Heart right ventricle (tissue), 16 donors: ENCODE results near the gene PRDM16. TPM values are rescaled to one million over a fixed set of nuclear protein-coding genes. Genes with fewer than 3 reads are reported as not detected.
A peak's percentile ranks its signal among the peaks of the same experiment; 100 is the strongest.

ENCODE experiments used
- ATAC-seq, 8 donors: fragments of 200-7000 bp; cut with Tn5 transposase; one replicate each; pipeline ENCODE4 v1.9.1; 2020; ENCODE audit warnings: mild to moderate bottlenecking in 8 of 8, moderate library complexity in 8 of 8, moderate number of reproducible peaks in 1 of 8
- DNase-seq, 2 donors: peaks; one replicate each; pipeline ENCODE4 v3.0.0-alpha.2; 2020
- H3K27ac ChIP-seq, 10 donors: fragments of 200-600 bp; sonication (generic) in 2 of 10; one replicate each; pipeline versions ENCODE4 v1.5.0 to v1.8.0; 2020 to 2022; ENCODE audit warnings: mild to moderate bottlenecking in 3 of 10
- H3K27me3 ChIP-seq, 7 donors: fragments of 200-600 bp; one replicate each; pipeline ENCODE4 v1.8.0; 2021 to 2022; ENCODE audit warnings: mild to moderate bottlenecking in 2 of 7
- H3K36me3 ChIP-seq, 9 donors: fragments of 200-600 bp; sonication (generic) in 1 of 9; one replicate each; pipeline versions ENCODE4 v1.5.0 to v1.8.0; 2020 to 2022; ENCODE audit warnings: mild to moderate bottlenecking in 2 of 9
- H3K4me1 ChIP-seq, 9 donors: fragments of 200-600 bp; sonication (generic) in 1 of 9; one replicate each; pipeline versions ENCODE4 v1.5.0 to v1.8.0; 2020 to 2022; ENCODE audit warnings: mild to moderate bottlenecking in 4 of 9
- H3K4me3 ChIP-seq, 10 donors: fragments of 200-600 bp; sonication (generic) in 2 of 10; one replicate each; pipeline versions ENCODE4 v1.5.0 to v1.8.0; 2020 to 2022; ENCODE audit warnings: mild to moderate bottlenecking in 7 of 10, moderate library complexity in 2 of 10
- H3K9me3 ChIP-seq, 11 donors: fragments of 200-600 bp in 10 of 11; sonication (generic) in 2 of 11; one replicate each; pipeline versions ENCODE4 v1.5.0 to v1.8.0; 2013 to 2022; ENCODE audit warnings: mild to moderate bottlenecking in 2 of 11, control low read depth in 1 of 11, moderate library complexity in 1 of 11
- WGBS, 2 donors: extraction: QIAGEN DNeasy Blood & Tissue Kit; methylation state at CpG; one replicate each; pipeline ENCODE4 v1.1.7; 2013; ENCODE audit warnings: inconsistent platforms in 1 of 2; 5-methylcytosine and 5-hydroxymethylcytosine counted together
- intact Hi-C, 10 donors: fragments of 100-400 bp; cut with DNase I; formaldehyde crosslinking; loops; one replicate each; pipeline versions ENCODE4 v1.11.1 to v1.14.2; 2022
- polyA plus RNA-seq, 2 donors: library from polyadenylated mRNA; stranded (reverse); fragments of 200-250 nt; gene quantifications; one replicate each; pipeline ENCODE4 v1.2.3, GENCODE V29; 2013
- total RNA-seq, 10 donors: library from RNA; stranded (reverse); fragmentation: NEBNext Ultra II Directional in 3 of 10; extraction: Animal tissue kit (Norgen Biotek cat#: 25700) in 3 of 10; gene quantifications; one replicate each; pipeline versions ENCODE4 v1.2.1 to v1.2.4, GENCODE V29; 2021 to 2023
- TF ChIP-seq, protein P1 (sequence below), 9 donors: fragments of 200-600 bp; sonication (generic) in 2 of 9; IDR thresholded peaks; one replicate each; pipeline versions ENCODE4 v1.5.0 to v1.8.0; 2021 to 2022; ENCODE audit warnings: antibody characterized with exemption in 9 of 9, mild to moderate bottlenecking in 5 of 9, moderate library complexity in 1 of 9
- donor health status: Arrhythmogenic right ventricular cardiomyopathy.
- donor health status: ischemic (EF 13 %, LVEDD 7.1; RV severe dilation, severe dysfunction).
- donor health status: healthy with polysubstance abuse.
- donor health status: DM: no; HTN: yes; CAD: no.
- donor health status: DM: no; HTN: no; CAD: no.
- donor health status: ischemic (EF 25% LVEDD 6.9; RV normal size, moderate dysfunction).
- donor health status: ischemic (EF 25% LVEDD 5.7; RV mildly dilated, moderate dysfunction).
- donor health status: healthy.
- donor health status: DM: yes; HTN: yes; CAD: no.
- donor health status: Ischemic cardiomyopathy.
- donor health status: ischemic (EF 35%, LVEDD 5.7; RV mildly dilated, moderate dysfunction).
- donor health status: nonischemic (EF 11% LVEDD 7.7; RV severe dilation, severe dysfunction).
- donor health status: DM: yes; HTN: yes; CAD: no.
- donor health status: PGD.
- donor health status: ischemic (EF 29% LVEDD 5.4; RV normal size, mild dysfunction).
- donor health status: nonischemic (EF 23%, LVEDD 6.1; RV moderate dilation, normal function).

Gene PRDM16
- total and polyA plus RNA-seq, 12 donors: 4.1 to 25.9 (median 14.8) TPM

DNA sequence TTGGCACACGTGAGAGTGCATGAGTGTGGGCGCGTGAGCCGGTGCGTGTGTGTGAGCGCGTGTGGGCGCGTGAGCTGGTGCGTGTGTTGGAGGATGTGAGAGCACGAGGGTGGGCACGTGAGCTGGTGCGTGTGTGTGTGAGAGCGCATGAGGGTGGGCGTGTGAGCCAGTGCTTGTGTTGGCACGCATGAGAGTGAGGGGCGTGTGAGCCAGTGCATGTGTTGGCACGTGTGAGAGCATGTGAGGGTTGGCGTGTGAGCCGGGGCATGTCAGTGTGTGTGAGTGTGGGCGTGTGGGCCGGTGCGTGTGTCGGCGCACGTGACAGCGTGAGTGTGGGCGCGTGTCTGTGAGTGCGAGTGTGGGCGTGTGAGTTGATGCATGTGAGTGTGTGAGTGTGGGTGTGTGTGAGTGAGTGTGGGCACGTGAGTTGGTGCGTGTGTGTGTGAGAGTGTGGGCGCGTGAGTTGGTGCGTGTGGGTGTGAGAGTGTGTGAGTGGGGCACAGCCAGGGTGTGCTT is 339.8 kb downstream of the PRDM16 start:
- Histone ChIP-seq H3K4me1 (peaks cover 0 to 15% (median under 1%) of the 10 kb centered on the region in 9 donors), H3K9me3 (no peaks in the 10 kb centered on the region), H3K27me3 (no peaks in the 10 kb centered on the region), H3K4me3 (no peak overlapping the region), H3K27ac (no peak overlapping the region), H3K36me3 (peaks cover 0 to 29% (median 0%) of the 10 kb centered on the region in 9 donors)
- TF ChIP-seq, protein P1, sequence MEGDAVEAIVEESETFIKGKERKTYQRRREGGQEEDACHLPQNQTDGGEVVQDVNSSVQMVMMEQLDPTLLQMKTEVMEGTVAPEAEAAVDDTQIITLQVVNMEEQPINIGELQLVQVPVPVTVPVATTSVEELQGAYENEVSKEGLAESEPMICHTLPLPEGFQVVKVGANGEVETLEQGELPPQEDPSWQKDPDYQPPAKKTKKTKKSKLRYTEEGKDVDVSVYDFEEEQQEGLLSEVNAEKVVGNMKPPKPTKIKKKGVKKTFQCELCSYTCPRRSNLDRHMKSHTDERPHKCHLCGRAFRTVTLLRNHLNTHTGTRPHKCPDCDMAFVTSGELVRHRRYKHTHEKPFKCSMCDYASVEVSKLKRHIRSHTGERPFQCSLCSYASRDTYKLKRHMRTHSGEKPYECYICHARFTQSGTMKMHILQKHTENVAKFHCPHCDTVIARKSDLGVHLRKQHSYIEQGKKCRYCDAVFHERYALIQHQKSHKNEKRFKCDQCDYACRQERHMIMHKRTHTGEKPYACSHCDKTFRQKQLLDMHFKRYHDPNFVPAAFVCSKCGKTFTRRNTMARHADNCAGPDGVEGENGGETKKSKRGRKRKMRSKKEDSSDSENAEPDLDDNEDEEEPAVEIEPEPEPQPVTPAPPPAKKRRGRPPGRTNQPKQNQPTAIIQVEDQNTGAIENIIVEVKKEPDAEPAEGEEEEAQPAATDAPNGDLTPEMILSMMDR (IDR thresholded peaks at IDR 0.05): no peak
- DNase-seq (no peak), ATAC-seq (no peak)
- 94 to 97% methylated on average over 36 of the region's 36 CpGs for WGBS, 2 donors
- intact Hi-C loops: loop anchor here in 4 of 10 donors (2.0 to 10.0 kb wide), 3 partner anchors 342 to 344 kb away; partner anchors contain the start of gene PRDM16 (in 2 of the 4)

DNA sequence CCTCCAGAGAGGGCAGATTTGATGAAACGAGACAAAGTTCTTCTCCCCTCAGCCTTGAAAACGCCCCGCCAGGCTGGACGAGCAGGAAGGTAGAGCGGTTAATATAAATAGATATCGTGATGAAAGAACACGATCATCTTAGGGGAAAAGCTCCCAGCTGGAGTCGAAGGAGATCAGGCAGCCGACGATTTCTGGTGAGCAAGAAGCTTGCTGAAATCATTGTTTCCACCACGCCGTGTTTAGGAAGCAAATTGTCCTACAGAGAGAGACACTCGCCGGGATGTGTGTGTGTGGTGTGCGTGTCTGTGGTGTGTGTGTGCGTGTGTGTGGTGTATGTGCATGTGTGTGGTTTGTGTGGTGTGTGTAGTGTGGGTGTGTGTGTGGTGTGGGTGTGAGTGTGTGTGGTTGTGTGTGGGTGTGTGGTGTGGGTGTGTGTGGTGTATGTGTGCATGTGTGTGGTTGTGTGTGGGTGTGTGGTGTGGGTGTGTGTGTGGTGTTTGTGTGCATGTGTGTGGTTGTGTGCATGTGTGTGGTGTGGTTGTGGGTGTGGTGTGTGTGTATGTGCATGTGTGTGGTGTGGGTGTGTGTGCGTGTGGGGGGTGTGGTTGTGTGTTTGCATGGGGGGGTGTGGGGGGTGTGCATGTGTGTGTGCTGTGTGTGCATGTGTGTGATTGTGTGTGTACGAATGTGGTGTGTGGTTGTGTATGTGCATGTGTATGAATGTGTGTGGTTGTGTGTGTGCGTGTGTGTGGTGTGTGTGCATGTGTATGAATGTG is 340.6 kb downstream of the PRDM16 start:
- intact Hi-C loops: loop anchor here in 9 of 10 donors (1.0 to 10.0 kb wide), 9 partner anchors 57 to 532 kb away; partner anchors contain the start of gene PRDM16 (in 3 of the 9)
- Histone ChIP-seq H3K4me3 (no peak overlapping the region), H3K36me3 (peaks cover 0 to 23% (median 0%) of the 10 kb centered on the region in 9 donors), H3K4me1 (peaks cover 0 to 22% (median 3%) of the 10 kb centered on the region in 9 donors), H3K9me3 (no peaks in the 10 kb centered on the region), H3K27me3 (no peaks in the 10 kb centered on the region), H3K27ac (no peak overlapping the region)
- WGBS, 2 donors: 72 to 75% methylated on average over 19 of the region's 19 CpGs
- TF ChIP-seq, protein P1 (IDR thresholded peaks at IDR 0.05): no peak
- DNase-seq (no peak), ATAC-seq (no peak)

DNA sequence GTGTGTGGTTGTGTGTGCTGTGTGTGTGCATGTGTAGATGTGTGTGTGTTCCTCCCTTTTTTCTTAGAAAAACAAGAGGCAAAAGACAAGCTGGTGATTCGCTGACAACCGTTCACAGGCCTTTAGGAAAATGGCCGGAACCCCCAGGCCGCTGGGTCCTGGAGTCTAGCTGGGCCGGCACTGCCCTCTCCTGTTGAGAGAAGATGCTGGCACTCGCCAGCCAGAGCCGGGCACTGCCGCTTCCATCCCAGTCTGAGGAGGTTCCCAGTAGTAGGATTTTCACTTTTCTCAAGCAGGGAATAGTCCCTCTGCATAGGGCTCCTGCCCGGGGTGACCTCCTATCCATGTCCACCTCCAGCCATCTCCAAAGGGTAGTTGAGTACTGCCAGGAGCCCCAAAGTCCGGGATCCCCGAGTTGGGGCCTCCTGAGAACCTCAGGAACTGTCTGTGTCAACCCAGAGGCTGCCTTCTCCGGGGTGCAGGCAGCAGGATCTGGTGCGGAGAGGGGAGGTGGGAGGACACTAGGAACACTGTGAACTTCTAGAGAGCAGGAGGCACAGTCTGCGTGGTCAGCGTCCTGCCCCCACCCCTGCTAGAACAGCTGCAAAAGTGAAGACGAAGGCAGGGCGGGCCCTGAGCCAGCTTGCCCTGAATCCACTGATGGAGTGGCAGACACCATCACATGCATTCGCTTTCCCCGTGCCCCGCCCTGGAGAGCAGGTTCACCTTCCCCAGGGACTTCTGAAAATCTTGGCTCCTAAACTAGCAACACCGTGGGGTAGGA is 341.3 kb downstream of the PRDM16 start:
- ATAC-seq (peak; percentile 65 to 88 (median 82)), DNase-seq (peak; percentile 58 to 65)
- Histone ChIP-seq H3K27ac (no peak overlapping the region), H3K27me3 (no peaks in the 10 kb centered on the region), H3K36me3 (peaks cover 0 to 20% (median 0%) of the 10 kb centered on the region in 9 donors), H3K9me3 (no peaks in the 10 kb centered on the region), H3K4me3 (no peak overlapping the region), H3K4me1 (peaks cover 3 to 30% (median 8%) of the 10 kb centered on the region in 9 donors)
- TF ChIP-seq, protein P1 (IDR thresholded peaks at IDR 0.05): peak; percentile 54 to 80 (median 75)
- intact Hi-C loops: loop anchor here in 6 of 10 donors (1.0 to 10.0 kb wide), 7 partner anchors 58 to 533 kb away; partner anchors contain the start of gene PRDM16 (in 1 of the 6)
- 48 to 51% methylated on average over 21 of the region's 21 CpGs for WGBS, 2 donors

DNA sequence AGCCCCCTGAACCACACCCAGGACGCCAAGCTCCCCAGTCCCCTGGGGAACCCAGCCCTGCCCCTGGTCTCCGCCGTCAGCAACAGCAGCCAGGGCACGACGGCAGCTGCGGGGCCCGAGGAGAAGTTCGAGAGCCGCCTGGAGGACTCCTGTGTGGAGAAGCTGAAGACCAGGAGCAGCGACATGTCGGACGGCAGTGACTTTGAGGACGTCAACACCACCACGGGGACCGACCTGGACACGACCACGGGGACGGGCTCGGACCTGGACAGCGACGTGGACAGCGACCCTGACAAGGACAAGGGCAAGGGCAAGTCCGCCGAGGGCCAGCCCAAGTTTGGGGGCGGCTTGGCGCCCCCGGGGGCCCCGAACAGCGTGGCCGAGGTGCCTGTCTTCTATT is 342.8 kb downstream of the PRDM16 start:
- H3K4me1 ChIP-seq: peaks cover 3 to 45% (median 17%) of the 10 kb centered on the region in 9 donors
- TF ChIP-seq, protein P1 (IDR thresholded peaks at IDR 0.05): no peak
- WGBS, 2 donors: 82 to 89% methylated on average over 30 of the region's 30 CpGs

More for the DNA sequence above, 342.8 kb downstream of the PRDM16 start:
- DNase-seq (no peak), ATAC-seq (no peak)
- Histone ChIP-seq H3K36me3 (peaks cover 0 to 21% (median 0%) of the 10 kb centered on the region in 9 donors), H3K4me3 (no peak overlapping the region), H3K9me3 (peaks cover 0 to 6% (median under 1%) of the 10 kb centered on the region in 11 donors), H3K27ac (no peak overlapping the region), H3K27me3 (no peaks in the 10 kb centered on the region)
- intact Hi-C loops: loop anchor here in 5 of 10 donors (5.0 to 10.0 kb wide), 6 partner anchors 60 to 535 kb away; partner anchors contain the start of gene PRDM16 (in 1 of the 5)
